Measurements from ENCODE around the gene PSMA8.

DNA sequence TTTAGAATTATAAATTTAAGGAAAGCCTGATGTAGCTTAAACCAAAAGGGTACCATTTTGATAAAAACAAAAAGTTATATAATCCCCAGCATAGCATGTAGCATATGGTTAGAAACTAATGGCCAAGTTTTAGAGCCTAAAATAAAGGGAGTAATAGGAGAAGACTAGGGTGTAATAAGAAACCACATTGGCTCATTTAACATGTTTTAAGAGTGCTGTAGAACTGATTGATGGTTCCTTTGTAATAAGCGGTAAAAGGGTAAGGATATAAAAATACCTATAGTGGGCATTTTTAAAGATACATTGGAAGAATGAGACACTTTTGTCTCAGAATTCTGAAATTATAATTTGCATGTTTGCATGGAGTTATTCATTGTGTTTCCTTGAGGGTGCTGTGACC is 1.9 kb downstream of the PSMA8 start:
- TF ChIP-seq, protein P1, sequence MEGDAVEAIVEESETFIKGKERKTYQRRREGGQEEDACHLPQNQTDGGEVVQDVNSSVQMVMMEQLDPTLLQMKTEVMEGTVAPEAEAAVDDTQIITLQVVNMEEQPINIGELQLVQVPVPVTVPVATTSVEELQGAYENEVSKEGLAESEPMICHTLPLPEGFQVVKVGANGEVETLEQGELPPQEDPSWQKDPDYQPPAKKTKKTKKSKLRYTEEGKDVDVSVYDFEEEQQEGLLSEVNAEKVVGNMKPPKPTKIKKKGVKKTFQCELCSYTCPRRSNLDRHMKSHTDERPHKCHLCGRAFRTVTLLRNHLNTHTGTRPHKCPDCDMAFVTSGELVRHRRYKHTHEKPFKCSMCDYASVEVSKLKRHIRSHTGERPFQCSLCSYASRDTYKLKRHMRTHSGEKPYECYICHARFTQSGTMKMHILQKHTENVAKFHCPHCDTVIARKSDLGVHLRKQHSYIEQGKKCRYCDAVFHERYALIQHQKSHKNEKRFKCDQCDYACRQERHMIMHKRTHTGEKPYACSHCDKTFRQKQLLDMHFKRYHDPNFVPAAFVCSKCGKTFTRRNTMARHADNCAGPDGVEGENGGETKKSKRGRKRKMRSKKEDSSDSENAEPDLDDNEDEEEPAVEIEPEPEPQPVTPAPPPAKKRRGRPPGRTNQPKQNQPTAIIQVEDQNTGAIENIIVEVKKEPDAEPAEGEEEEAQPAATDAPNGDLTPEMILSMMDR (conservative IDR thresholded peaks at IDR 0.05; ENCODE audit: low read length), result no peak
- no peak for TF ChIP-seq EZH2phosphoT487 (IDR thresholded peaks at IDR 0.05; ENCODE audit: borderline replicate concordance, low read depth, low read length)

All from OCI-LY7 (cell line).